ENCODE data around the gene IL1RAPL1.
"Not testable (repeated sequence)": the region's sequence is repeated elsewhere in the genome, so short reads cannot be mapped to it uniquely, and the experiment has no call there.

Gene IL1RAPL1

DNA sequence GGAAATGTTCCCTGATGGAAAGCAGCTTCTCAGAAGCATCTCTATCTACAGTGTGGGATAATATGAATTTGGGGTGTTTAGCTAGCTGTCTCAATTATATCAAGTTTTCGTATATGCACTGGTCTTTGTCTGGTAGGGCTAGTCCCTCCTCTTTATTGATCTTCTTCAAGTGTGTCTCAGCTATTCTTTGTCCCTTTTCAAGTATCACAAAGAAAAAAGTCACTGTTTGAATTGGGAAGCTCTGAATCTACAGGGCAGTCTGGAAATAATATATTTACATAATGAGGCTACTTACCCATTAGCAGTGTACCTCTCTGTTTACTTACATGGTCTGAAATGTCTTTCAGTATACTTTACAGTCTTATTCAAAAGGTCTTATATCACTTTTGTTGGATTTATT lies 526.0 kb downstream of the IL1RAPL1 start:
- Mint-ChIP-seq H3K4me1 (no peaks in the 10 kb centered on the region), H3K27ac (no peak overlapping the region)
- TF ChIP-seq CTCF (IDR thresholded peaks at IDR 0.05), result no peak

DNA sequence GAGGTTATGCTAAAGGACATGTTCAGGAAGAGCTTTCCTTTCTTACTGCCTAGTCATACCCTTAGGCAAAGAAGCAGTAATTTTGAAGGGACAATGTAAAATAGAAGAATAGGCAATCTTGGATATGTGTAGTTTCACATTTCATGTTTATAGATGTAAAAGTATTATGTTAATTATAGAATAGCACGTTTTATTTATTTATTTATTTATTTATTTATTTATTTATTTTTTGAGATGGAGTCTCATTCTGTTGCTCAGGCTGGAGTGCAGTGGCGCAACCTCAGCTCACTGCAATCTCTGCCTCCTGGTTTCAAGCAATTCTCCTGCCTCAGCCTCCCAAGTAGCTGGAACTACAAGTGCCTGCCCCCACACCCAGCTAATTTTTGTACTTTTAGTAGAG lies 535.6 kb downstream of the IL1RAPL1 start:
- not testable (repeated sequence) for H3K27ac Mint-ChIP-seq; H3K36me3 Mint-ChIP-seq (ENCODE audit: low read depth); H3K27me3 Mint-ChIP-seq (ENCODE audit: low read depth, poor library complexity); H3K4me3 Mint-ChIP-seq; H3K4me1 Mint-ChIP-seq; DNase-seq; H3K9me3 Mint-ChIP-seq

More for the DNA sequence above, 526.0 kb downstream of the IL1RAPL1 start:
- Mint-ChIP-seq H3K27me3 (ENCODE audit: low read depth, poor library complexity) (no peaks in the 10 kb centered on the region), H3K4me3 (no peak overlapping the region), H3K9me3 (no peaks in the 10 kb centered on the region), H3K36me3 (ENCODE audit: low read depth) (no peaks in the 10 kb centered on the region)
- no peak for DNase-seq

DNA sequence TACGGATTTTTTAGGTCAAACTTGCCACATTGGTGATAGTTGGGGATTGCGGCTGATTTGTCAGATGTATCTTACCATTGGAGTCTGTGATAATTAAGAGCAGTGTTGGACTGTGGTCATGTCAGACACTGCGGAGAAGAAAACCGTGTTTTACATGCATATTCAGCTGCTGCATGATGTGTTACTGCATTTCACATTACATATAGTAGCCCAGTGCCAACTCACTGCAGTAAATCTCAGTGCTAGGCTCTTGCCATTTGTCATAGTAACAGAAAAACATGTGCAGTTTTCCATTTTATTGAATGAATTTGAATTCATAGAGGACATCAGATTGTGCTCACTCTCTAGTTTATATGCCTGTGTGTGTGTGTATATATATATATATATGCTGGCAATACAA lies 543.7 kb downstream of the IL1RAPL1 start:
- no peak for DNase-seq
- Mint-ChIP-seq H3K36me3 (ENCODE audit: low read depth) (no peaks in the 10 kb centered on the region), H3K27ac (no peak overlapping the region), H3K9me3 (no peaks in the 10 kb centered on the region), H3K27me3 (ENCODE audit: low read depth, poor library complexity) (no peaks in the 10 kb centered on the region), H3K4me3 (no peak overlapping the region), H3K4me1 (no peaks in the 10 kb centered on the region)
- TF ChIP-seq CTCF (IDR thresholded peaks at IDR 0.05), result no peak

- peaks cover 3% of the 10 kb centered on the region for H3K27me3 Mint-ChIP-seq (ENCODE audit: low read depth, poor library complexity)
- H3K36me3 Mint-ChIP-seq (ENCODE audit: low read depth), result no peaks in the 10 kb centered on the region
- H3K9me3 Mint-ChIP-seq, result no peaks in the 10 kb centered on the region
- no peak overlapping the region for H3K27ac Mint-ChIP-seq
- no peak for TF ChIP-seq CTCF (IDR thresholded peaks at IDR 0.05)
- no peak for DNase-seq
- H3K4me1 Mint-ChIP-seq, result no peaks in the 10 kb centered on the region
- no peak overlapping the region for H3K4me3 Mint-ChIP-seq
These were observed 549.7 kb downstream of the IL1RAPL1 start for GRCh38 chrX:29136904-29137303.

- no peaks in the 10 kb centered on the region for H3K9me3 Mint-ChIP-seq
- H3K4me3 Mint-ChIP-seq, result no peak overlapping the region
- no peaks in the 10 kb centered on the region for H3K36me3 Mint-ChIP-seq (ENCODE audit: low read depth)
- no peak overlapping the region for H3K27ac Mint-ChIP-seq
- no peak for TF ChIP-seq CTCF (IDR thresholded peaks at IDR 0.05)
- no peak for DNase-seq
- peaks cover 3% of the 10 kb centered on the region for H3K27me3 Mint-ChIP-seq (ENCODE audit: low read depth, poor library complexity)
- no peaks in the 10 kb centered on the region for H3K4me1 Mint-ChIP-seq
These were observed 550.8 kb downstream of the IL1RAPL1 start for GRCh38 chrX:29138003-29138402.

DNA sequence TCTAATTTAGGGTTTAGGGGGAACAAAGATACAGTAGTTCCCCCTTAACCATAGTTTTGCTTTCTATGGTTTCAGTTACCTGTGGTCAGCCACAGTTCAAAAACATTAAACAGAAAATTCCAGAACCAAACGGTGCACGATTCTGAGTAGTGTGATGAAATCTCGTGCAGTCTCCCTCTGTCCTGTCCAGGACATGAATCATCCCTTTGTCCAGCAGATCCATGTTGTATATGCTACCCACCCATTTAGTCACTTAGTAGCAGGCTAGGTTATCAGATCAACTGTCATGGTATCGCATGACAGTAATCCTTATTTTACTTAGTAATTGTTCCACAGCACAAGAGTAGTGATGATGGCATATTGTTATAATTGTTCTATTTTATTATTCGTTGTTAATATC lies 556.1 kb downstream of the IL1RAPL1 start:
- TF ChIP-seq CTCF (IDR thresholded peaks at IDR 0.05), result no peak
- H3K9me3 Mint-ChIP-seq, result no peaks in the 10 kb centered on the region
- no peak overlapping the region for H3K27ac Mint-ChIP-seq
- peaks cover 9% of the 10 kb centered on the region for H3K4me1 Mint-ChIP-seq
- no peak for DNase-seq
- no peak overlapping the region for H3K4me3 Mint-ChIP-seq
- no peaks in the 10 kb centered on the region for H3K27me3 Mint-ChIP-seq (ENCODE audit: low read depth, poor library complexity)
- no peaks in the 10 kb centered on the region for H3K36me3 Mint-ChIP-seq (ENCODE audit: low read depth)
